ENCODE data around the gene HMGCS1. TPM values are rescaled to one million over a fixed set of nuclear protein-coding genes. Genes with fewer than 3 reads are reported as not detected.
A peak's percentile ranks its signal among the peaks of the same experiment; 100 is the strongest.

The HMGCS1 gene
- polyA plus RNA-seq (2013, experiment 1 of 2), result 390 TPM
- polyA plus RNA-seq (2013, experiment 2 of 2), result 388 TPM

DNA sequence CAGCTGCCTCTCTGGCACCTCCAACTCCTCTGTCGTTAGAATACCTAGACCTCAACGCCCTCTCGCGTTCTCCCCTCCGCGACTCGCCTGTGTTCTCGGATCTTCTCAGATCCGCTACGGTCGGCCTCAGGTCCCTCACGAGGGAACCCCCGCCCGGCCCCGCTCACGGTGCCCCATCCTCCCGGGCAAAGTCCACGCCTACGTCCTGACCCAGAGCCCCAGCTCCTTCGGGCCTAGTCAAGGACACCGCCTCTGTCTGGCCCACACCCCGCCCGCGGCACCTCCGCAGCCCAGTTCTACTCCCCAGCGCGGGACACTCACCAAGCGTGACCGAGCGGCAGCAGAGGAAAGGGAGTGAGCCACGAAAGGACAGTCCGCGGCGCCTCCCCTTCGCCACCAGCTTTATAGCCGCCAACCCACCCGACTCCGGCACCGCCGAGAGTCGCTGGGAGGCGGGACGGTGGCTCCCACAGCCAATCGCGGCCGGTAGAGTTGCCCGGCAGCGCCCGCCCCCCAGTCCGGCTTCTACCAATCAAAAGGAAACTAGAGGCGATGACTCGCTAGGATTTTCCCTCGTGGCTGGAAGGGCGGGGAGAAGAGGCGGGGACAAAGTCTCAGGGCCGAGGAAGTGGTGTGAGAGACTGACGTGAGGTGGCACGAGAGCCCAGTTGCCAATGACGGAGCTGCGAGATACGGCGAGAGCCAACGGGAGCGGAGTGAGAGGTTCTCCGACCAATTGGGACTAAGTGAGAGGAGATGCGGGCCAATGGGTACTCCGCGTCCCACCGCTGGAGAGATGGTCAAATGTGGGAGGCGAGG, at the start of gene HMGCS1:
TSS of gene HMGCS1 (minus strand) at position 378 of the 819 bp plus-strand sequence. CDS start 14,447 bp downstream, outside the sequence.
- H3K18ac ChIP-seq (ENCODE audit: low read length), result peak within 1 kb of the TSS; percentile 98
- no peak within 1 kb of the TSS for H2BK12ac ChIP-seq (ENCODE audit: low read length)
- peak within 1 kb of the TSS; percentile 94 for H2BK5ac ChIP-seq (ENCODE audit: low read length)
- no peak within 1 kb of the TSS for H2BK120ac ChIP-seq (ENCODE audit: low read depth, low read length)
- H3K79me1 ChIP-seq (ENCODE audit: low read depth, low read length), result no peaks in the 10 kb centered on the region
- no peaks in the 10 kb centered on the region for H3K27me3 ChIP-seq (ENCODE audit: control insufficient read depth in 3 of 3, insufficient read depth in 3 of 3, low read depth in 1 of 3, low read length in 3 of 3)
- WGBS, 2 donors (ENCODE audit: extremely low coverage in 2 of 2, insufficient read length in 2 of 2, insufficient replicate concordance in 1 of 2), result no CpG with 5 or more reads among the region's 70 CpGs
- H3K4me1 ChIP-seq (ENCODE audit: control insufficient read depth in 2 of 2, insufficient read depth in 1 of 2, low read depth in 1 of 2, low read length in 2 of 2), result peaks cover 7 to 19% of the 10 kb centered on the region in 2 donors
- peak within 1 kb of the TSS; percentile 98 for H3K9ac ChIP-seq (ENCODE audit: low read depth, low read length, poor library complexity)
- H2AFZ ChIP-seq (ENCODE audit: low read length), result peak within 1 kb of the TSS; percentile 40
- H3K4me2 ChIP-seq (ENCODE audit: insufficient read depth, low read length, poor library complexity, severe bottlenecking), result peak within 1 kb of the TSS; percentile 47
- peak; percentile 100 for DNase-seq (ENCODE audit: low spot score)
- no peak within 1 kb of the TSS for H4K8ac ChIP-seq (ENCODE audit: low read depth, low read length)
- peak within 1 kb of the TSS; percentile 48 for H2AK5ac ChIP-seq (ENCODE audit: low read depth, low read length)
- H3K23ac ChIP-seq (ENCODE audit: low read depth, low read length, poor library complexity), result peak within 1 kb of the TSS; percentile 99
- peaks cover 7 to 42% of the 10 kb centered on the region in 2 donors for H3K36me3 ChIP-seq (replicated peaks in 1 of 2; ENCODE audit: control insufficient read depth in 2 of 2, insufficient read depth in 2 of 2, low read length in 2 of 2)
- H3K27ac ChIP-seq (replicated peaks; ENCODE audit: low read length), result peak within 1 kb of the TSS; percentile 95
- H3K4ac ChIP-seq (ENCODE audit: low read length), result peak within 1 kb of the TSS; percentile 6
- no peak within 1 kb of the TSS for H4K91ac ChIP-seq (ENCODE audit: low read depth, low read length, poor library complexity)
- no peaks in the 10 kb centered on the region for H3K9me3 ChIP-seq (replicated peaks in 1 of 2; ENCODE audit: control insufficient read depth in 2 of 2, insufficient read depth in 1 of 2, low read depth in 1 of 2, low read length in 2 of 2)
- H3K14ac ChIP-seq (ENCODE audit: low read length), result peak within 1 kb of the TSS; percentile 86
- peak within 1 kb of the TSS; percentile 66 to 95 for H3K4me3 ChIP-seq (ENCODE audit: low read length in 2 of 2)
- peak within 1 kb of the TSS; percentile 64 for H2BK15ac ChIP-seq (ENCODE audit: low read length)

DNA sequence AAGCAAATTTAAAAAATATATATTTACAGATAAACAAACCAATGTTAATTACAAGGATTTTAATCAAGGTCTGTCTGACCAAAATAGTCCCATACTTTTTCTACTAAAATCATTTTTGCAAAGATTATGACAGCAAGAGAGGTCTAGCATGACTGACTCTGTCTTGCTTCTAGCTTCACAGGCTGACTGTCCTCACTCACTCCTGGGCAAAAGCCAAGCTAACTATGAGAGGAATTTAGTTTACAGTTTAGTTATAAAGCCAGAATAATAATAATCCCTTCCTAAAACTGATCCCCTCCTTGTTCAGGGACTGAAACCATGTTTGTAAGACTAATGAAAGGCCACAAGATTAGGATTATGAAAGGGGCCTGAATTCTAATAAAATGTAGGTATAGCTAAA, 45.5 kb upstream of the HMGCS1 start:
- Histone ChIP-seq H2BK5ac (ENCODE audit: low read length) (no peak overlapping the region), H3K79me1 (ENCODE audit: low read depth, low read length) (no peaks in the 10 kb centered on the region), H4K91ac (ENCODE audit: low read depth, low read length, poor library complexity) (no peak overlapping the region)

DNA sequence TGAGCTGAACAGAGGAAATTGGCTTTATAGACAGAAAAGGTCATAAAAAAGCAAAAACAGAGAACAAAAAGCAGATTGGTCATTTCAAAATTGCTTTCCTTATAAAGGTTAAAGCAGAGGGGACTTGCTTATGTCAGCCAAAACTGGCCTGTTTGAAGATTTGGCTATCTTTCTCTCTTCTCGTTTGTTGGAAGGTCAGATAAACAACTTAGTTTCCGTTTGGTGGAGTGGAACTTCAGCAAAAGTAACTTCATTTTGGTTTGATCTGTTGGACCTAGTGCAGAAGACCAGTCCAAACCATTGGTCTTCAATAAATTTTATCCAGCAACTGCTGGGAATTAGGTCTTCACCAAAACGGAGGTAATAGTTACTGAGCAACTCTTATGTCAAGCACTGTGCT, 45.1 kb upstream of the HMGCS1 start:
- Histone ChIP-seq H2AK5ac (ENCODE audit: low read depth, low read length) (no peak overlapping the region), H3K9me3 (replicated peaks in 1 of 2; ENCODE audit: control insufficient read depth in 2 of 2, insufficient read depth in 1 of 2, low read depth in 1 of 2, low read length in 2 of 2) (peaks cover 3 to 6% of the 10 kb centered on the region in 2 donors), H2AFZ (ENCODE audit: low read length) (no peak overlapping the region), H3K14ac (ENCODE audit: low read length) (no peak overlapping the region), H3K36me3 (replicated peaks in 1 of 2; ENCODE audit: control insufficient read depth in 2 of 2, insufficient read depth in 2 of 2, low read length in 2 of 2) (no peaks in the 10 kb centered on the region), H2BK5ac (ENCODE audit: low read length) (no peak overlapping the region), H3K4me1 (ENCODE audit: control insufficient read depth in 2 of 2, insufficient read depth in 1 of 2, low read depth in 1 of 2, low read length in 2 of 2) (no peaks in the 10 kb centered on the region), H2BK12ac (ENCODE audit: low read length) (no peak overlapping the region), H3K9ac (ENCODE audit: low read depth, low read length, poor library complexity) (no peak overlapping the region), H3K4me2 (ENCODE audit: insufficient read depth, low read length, poor library complexity, severe bottlenecking) (no peak overlapping the region), H4K8ac (ENCODE audit: low read depth, low read length) (no peak overlapping the region), H3K23ac (ENCODE audit: low read depth, low read length, poor library complexity) (no peak overlapping the region), H3K27ac (replicated peaks; ENCODE audit: low read length) (no peak overlapping the region), H3K4me3 (ENCODE audit: low read length in 2 of 2) (no peak overlapping the region), H3K27me3 (ENCODE audit: control insufficient read depth in 3 of 3, insufficient read depth in 3 of 3, low read depth in 1 of 3, low read length in 3 of 3) (peaks cover 0 to 15% (median 0%) of the 10 kb centered on the region in 3 experiments), H3K79me1 (ENCODE audit: low read depth, low read length) (no peaks in the 10 kb centered on the region), H2BK120ac (ENCODE audit: low read depth, low read length) (no peak overlapping the region), H4K91ac (ENCODE audit: low read depth, low read length, poor library complexity) (no peak overlapping the region), H3K4ac (ENCODE audit: low read length) (no peak overlapping the region), H2BK15ac (ENCODE audit: low read length) (no peak overlapping the region), H3K18ac (ENCODE audit: low read length) (no peak overlapping the region)
- DNase-seq (ENCODE audit: low spot score), result no peak
- no CpG with 5 or more reads among the region's 3 CpGs for WGBS, 2 donors (ENCODE audit: extremely low coverage in 2 of 2, insufficient read length in 2 of 2, insufficient replicate concordance in 1 of 2)

More for the DNA sequence above, 45.5 kb upstream of the HMGCS1 start:
- no peak overlapping the region for H4K8ac ChIP-seq (ENCODE audit: low read depth, low read length)
- H3K27me3 ChIP-seq (ENCODE audit: control insufficient read depth in 3 of 3, insufficient read depth in 3 of 3, low read depth in 1 of 3, low read length in 3 of 3), result peaks cover 0 to 12% (median 0%) of the 10 kb centered on the region in 3 experiments
- H3K9me3 ChIP-seq (replicated peaks in 1 of 2; ENCODE audit: control insufficient read depth in 2 of 2, insufficient read depth in 1 of 2, low read depth in 1 of 2, low read length in 2 of 2), result peaks cover 3 to 6% of the 10 kb centered on the region in 2 donors
- no peak overlapping the region for H3K23ac ChIP-seq (ENCODE audit: low read depth, low read length, poor library complexity)
- H3K4me1 ChIP-seq (ENCODE audit: control insufficient read depth in 2 of 2, insufficient read depth in 1 of 2, low read depth in 1 of 2, low read length in 2 of 2), result no peaks in the 10 kb centered on the region
- no peak overlapping the region for H2BK15ac ChIP-seq (ENCODE audit: low read length)
- H2BK120ac ChIP-seq (ENCODE audit: low read depth, low read length), result no peak overlapping the region
- H2BK12ac ChIP-seq (ENCODE audit: low read length), result no peak overlapping the region
- H3K18ac ChIP-seq (ENCODE audit: low read length), result no peak overlapping the region
- H3K4me2 ChIP-seq (ENCODE audit: insufficient read depth, low read length, poor library complexity, severe bottlenecking), result no peak overlapping the region
- H3K4ac ChIP-seq (ENCODE audit: low read length), result no peak overlapping the region
- no peaks in the 10 kb centered on the region for H3K36me3 ChIP-seq (replicated peaks in 1 of 2; ENCODE audit: control insufficient read depth in 2 of 2, insufficient read depth in 2 of 2, low read length in 2 of 2)
- H3K27ac ChIP-seq (replicated peaks; ENCODE audit: low read length), result no peak overlapping the region
- no peak overlapping the region for H3K14ac ChIP-seq (ENCODE audit: low read length)
- no peak for DNase-seq (ENCODE audit: low spot score)
- no peak overlapping the region for H2AFZ ChIP-seq (ENCODE audit: low read length)
- H3K4me3 ChIP-seq (ENCODE audit: low read length in 2 of 2), result no peak overlapping the region
- H3K9ac ChIP-seq (ENCODE audit: low read depth, low read length, poor library complexity), result no peak overlapping the region
- no peak overlapping the region for H2AK5ac ChIP-seq (ENCODE audit: low read depth, low read length)

DNA sequence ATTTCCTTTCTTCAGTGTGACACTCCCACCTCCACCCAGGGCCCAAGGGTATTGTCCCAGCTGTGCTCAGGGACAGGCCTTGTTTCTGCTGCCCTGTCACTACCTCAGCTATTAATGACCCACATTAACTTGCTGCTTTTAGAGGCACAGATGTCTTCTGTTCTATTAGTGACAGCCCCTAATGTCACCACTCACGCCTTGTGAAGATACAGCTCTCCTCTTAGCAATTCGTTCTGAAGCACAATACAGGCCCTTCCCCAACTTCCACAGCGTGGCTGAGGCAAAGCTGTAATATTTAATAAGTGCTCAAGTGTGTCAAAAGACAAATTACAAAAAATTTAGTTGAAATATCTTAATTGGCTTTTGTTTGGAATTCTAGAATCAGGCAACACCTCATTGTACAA, 44.7 kb upstream of the HMGCS1 start:
- Histone ChIP-seq H3K18ac (ENCODE audit: low read length) (no peak overlapping the region), H2BK5ac (ENCODE audit: low read length) (no peak overlapping the region), H3K4me1 (ENCODE audit: control insufficient read depth in 2 of 2, insufficient read depth in 1 of 2, low read depth in 1 of 2, low read length in 2 of 2) (no peaks in the 10 kb centered on the region), H2BK15ac (ENCODE audit: low read length) (no peak overlapping the region), H3K9me3 (replicated peaks in 1 of 2; ENCODE audit: control insufficient read depth in 2 of 2, insufficient read depth in 1 of 2, low read depth in 1 of 2, low read length in 2 of 2) (peaks cover 3 to 6% of the 10 kb centered on the region in 2 donors), H3K14ac (ENCODE audit: low read length) (no peak overlapping the region), H3K4ac (ENCODE audit: low read length) (no peak overlapping the region), H4K8ac (ENCODE audit: low read depth, low read length) (no peak overlapping the region), H2BK120ac (ENCODE audit: low read depth, low read length) (no peak overlapping the region), H3K4me2 (ENCODE audit: insufficient read depth, low read length, poor library complexity, severe bottlenecking) (no peak overlapping the region), H3K27ac (replicated peaks; ENCODE audit: low read length) (no peak overlapping the region), H2BK12ac (ENCODE audit: low read length) (no peak overlapping the region), H3K79me1 (ENCODE audit: low read depth, low read length) (no peaks in the 10 kb centered on the region), H4K91ac (ENCODE audit: low read depth, low read length, poor library complexity) (no peak overlapping the region), H2AK5ac (ENCODE audit: low read depth, low read length) (no peak overlapping the region), H3K9ac (ENCODE audit: low read depth, low read length, poor library complexity) (no peak overlapping the region), H2AFZ (ENCODE audit: low read length) (no peak overlapping the region), H3K36me3 (replicated peaks in 1 of 2; ENCODE audit: control insufficient read depth in 2 of 2, insufficient read depth in 2 of 2, low read length in 2 of 2) (no peaks in the 10 kb centered on the region), H3K23ac (ENCODE audit: low read depth, low read length, poor library complexity) (no peak overlapping the region), H3K4me3 (ENCODE audit: low read length in 2 of 2) (no peak overlapping the region), H3K27me3 (ENCODE audit: control insufficient read depth in 3 of 3, insufficient read depth in 3 of 3, low read depth in 1 of 3, low read length in 3 of 3) (peaks cover 0 to 15% (median 0%) of the 10 kb centered on the region in 3 experiments)
- WGBS, 2 donors (ENCODE audit: extremely low coverage in 2 of 2, insufficient read length in 2 of 2, insufficient replicate concordance in 1 of 2), result no CpG with 5 or more reads among the region's 3 CpGs
- DNase-seq (ENCODE audit: low spot score), result no peak
